HG03558 (cell line): Measurements from ENCODE around the gene ALDH1A2.

Source experiments
- ATAC-seq: cut with Tn5 transposase; IDR thresholded peaks from one replicate; pipeline ENCODE4 v1.9.1; 2021; ENCODE audit warnings: moderate number of reproducible peaks; ENCODE audit not compliant: unreplicated experiment; ENCODE audit errors: extremely low read depth

The ALDH1A2 gene

DNA sequence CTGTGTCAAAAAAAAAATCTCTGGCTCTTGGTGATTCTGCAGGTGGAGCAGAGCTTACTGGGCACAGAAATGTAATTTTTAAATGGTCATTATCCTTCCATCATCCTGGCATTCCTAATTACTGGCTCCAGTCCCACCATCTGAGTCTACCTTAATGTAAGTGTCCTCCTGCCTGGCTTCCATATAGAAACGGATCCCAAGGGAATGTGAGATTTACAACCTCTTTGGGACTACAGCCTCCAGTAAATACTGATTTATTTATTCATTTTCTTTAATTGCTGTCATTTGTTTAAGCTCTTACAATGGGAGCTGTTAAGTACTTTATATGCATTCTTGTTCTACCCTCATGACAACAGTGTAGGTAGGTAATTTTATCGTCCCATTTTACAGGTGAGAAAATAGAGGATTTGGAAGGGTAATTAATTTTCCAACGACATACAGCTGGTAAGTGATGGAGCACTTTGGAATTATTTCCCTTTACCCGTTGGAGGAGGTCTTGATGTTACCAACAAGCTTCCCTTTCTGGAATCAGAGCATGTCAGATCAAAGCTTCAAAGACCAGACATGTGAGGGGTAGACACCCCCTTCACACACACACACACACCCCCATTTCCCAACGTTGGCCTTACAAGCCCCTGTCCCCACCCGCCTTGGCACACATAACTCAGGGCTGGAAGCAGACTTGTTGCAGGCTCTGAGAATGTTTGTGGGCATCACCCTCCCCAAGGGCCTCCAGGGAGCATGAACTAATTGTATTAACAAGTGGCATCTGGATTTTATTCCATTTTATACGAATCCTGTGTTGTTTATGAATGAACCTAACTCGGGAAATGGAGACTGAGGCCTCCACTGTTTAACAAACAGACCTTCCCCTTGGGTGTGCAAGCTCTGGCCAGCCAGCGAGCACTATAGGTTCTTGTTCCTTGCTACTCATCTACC lies 116.9 kb downstream of the ALDH1A2 start:
- no peak for ATAC-seq

DNA sequence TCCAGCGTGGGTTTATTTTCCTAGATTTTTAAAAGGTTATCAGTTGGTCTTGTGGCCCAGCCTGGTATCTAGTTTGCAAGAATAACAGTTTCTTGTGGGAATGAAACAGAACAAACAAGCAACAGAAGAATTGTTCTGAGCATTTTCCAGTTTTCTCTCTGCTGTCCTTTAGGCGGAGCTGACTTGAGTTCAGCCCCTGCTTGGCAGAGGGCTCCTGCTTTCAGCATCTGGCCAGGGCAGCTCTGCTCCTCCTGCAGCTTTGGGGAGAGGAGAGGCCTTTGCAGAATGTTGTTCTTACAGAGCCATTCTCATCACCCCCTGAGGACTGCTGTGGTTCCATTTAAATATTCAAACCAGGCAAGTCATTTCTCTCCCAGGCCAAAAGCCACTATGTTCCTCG lies 117.7 kb downstream of the ALDH1A2 start:
- ATAC-seq = no peak

GRCh38 chr15:57947282-57947681 lies 118.2 kb downstream of the ALDH1A2 start:
- no peak for ATAC-seq

DNA sequence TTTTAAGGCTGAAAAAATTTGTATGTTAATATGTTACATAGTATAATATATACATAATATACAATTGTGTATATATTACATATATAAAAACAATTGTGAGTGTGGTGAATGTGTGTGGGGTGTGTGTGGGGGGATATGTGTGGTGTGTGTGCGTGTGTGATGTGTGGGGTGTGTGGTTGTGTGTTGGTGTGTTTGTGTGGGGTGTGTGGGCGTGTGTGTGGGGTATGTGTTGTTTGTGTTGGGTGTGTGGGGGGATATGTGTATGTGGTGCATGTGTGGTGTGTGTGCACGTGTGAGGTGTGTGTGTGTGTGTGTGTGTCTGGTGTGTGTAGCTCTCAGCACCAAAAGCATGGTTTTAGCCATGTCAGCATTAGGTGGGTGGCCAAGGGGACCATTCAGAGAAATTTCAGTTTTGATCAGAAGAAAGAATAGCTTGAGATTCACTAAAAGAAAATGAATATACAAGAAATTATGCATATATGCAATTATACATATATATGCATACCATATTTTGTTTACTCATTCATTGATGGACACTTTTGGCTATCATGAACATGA lies 118.9 kb downstream of the ALDH1A2 start:
- ATAC-seq = no peak

GRCh38 chr15:57945616-57946015 lies 119.9 kb downstream of the ALDH1A2 start:
- no peak for ATAC-seq

GRCh38 chr15:57943754-57944420 lies 121.6 kb downstream of the ALDH1A2 start:
- ATAC-seq = no peak

DNA sequence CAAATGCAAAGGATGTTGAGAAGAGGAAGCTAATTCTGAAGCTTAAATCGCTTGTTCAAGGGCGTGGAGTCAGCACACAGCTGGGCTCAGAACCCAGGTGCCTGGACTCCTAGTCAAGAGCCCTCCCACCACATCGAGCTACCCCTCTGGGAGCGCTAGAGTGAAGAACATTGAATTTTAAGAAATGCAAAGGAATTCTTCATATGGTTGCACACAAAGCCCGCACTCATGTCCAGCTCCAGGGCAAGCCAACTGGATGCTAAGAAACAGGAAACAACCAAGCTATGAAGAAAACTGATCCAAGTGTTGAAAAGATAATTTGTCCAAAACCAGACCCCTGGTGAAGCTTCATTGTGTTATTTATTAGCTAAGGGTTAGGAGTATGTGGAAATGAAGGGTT lies 122.3 kb downstream of the ALDH1A2 start:
- no peak for ATAC-seq

GRCh38 chr15:57941816-57942215 lies 123.7 kb downstream of the ALDH1A2 start:
- ATAC-seq = no peak

- no peak for ATAC-seq
These were observed 133.2 kb downstream of the ALDH1A2 start for GRCh38 chr15:57932348-57932747.

- ATAC-seq = no peak
These were observed 133.9 kb downstream of the ALDH1A2 start for GRCh38 chr15:57931570-57931969.

DNA sequence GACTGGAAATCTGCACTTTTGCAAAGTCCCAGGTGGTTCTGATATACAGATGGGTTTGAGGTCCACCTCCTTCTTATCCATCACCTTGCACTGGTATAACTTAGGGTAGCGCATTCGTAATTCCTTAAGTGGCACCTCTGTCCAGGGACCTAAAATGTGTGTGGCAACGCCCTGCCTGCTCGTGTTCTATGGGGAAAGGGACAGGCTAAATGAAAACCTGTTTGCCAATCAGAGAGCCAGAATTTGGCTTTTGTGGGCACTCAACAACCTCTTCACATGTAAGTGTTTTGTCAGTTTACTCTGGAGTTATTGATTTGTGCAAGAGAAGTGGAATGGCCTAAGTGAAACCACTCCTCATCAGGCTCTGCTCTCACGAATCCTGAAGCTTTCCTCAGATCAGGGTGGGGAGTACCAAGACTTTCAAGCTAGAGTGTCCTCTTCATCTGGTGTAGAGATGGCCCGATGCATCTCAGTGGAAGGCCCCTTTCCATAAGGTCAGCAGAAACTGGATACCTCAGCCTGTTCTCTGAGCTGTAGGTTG lies 138.3 kb downstream of the ALDH1A2 start:
- ATAC-seq = no peak

GRCh38 chr15:57925650-57926049 lies 139.9 kb downstream of the ALDH1A2 start:
- no peak for ATAC-seq

DNA sequence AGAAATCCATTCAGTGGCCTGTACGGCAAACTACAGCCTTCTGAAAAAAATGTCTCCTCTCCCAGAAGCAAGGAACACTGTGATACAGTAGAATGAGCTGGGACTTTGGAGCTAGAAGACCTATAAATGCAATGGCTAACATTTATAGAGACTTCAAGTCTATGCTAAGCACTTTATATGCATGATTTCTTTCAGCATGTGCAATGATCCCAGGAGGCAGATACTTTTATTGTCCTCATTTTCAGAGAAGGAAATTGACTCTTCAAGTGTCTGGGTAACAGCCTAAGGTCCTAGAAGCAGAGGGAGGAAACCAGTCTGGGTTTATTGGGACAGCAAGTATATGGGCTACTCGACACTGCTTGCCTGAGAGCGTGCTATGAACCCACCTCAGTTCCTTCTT lies 140.9 kb downstream of the ALDH1A2 start:
- ATAC-seq = no peak

GRCh38 chr15:57923750-57924149 lies 141.8 kb downstream of the ALDH1A2 start:
- no peak for ATAC-seq

DNA sequence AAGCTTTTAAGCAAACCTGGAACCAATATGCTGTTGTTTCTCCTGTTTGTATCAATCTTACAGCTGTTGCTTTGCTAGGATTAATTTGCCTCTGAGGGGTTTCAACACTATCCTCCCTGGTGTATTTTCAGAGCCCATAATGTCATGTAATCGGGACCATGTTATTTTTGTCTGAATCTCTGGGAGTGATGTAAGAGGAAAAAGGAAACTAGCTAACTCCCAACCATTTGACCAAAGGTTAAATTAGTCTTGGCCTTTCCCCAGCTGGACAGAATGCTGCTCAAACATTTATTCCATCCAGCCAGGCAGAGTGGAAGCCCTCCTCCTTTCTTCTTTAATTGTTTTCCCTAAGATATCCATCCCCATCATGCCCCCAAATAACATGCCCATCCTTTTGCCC lies 142.2 kb downstream of the ALDH1A2 start:
- ATAC-seq = no peak

GRCh38 chr15:57922776-57923175 lies 142.7 kb downstream of the ALDH1A2 start:
- ATAC-seq = no peak

- no peak for ATAC-seq
These were observed 144.1 kb downstream of the ALDH1A2 start for GRCh38 chr15:57921371-57921770.

GRCh38 chr15:57920911-57921310 lies 144.6 kb downstream of the ALDH1A2 start:
- ATAC-seq = no peak

GRCh38 chr15:57919754-57920153 lies 145.8 kb downstream of the ALDH1A2 start:
- no peak for ATAC-seq

GRCh38 chr15:57917998-57918397 lies 147.5 kb downstream of the ALDH1A2 start:
- no peak for ATAC-seq

DNA sequence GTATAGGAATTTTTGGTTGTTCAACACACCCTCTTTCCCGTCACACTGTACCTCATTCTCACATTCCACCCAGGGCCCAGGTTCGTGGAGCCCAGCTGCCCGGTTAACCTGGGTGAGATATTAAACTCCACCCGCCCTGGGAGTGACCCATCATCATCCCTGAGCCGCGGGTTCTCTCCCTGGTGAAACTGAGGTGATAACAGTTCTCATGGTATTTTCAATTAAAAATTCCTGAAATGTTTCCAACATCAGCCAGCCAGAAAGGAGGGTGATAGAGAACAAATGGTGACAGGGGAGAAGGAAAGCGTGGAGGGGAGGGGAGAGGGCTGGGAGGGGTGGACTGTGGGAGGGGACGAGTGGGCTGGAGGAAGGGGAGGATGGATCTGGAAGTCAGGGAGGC lies 148.8 kb downstream of the ALDH1A2 start:
- no peak for ATAC-seq
